HG03280 (cell line): ENCODE data around the gene SLCO2B1.

Source experiments
- ATAC-seq: cut with Tn5 transposase; IDR thresholded peaks from one replicate; pipeline ENCODE4 v1.9.1; 2021; ENCODE audit warnings: mild to moderate bottlenecking, moderate library complexity; ENCODE audit not compliant: unreplicated experiment

Gene SLCO2B1

GRCh38 chr11:75145196-75145971 lies 5.5 kb upstream of the SLCO2B1 start:
- no peak for ATAC-seq

- ATAC-seq = no peak
Observed at GRCh38 chr11:75145972-75146519, 4.9 kb upstream of the SLCO2B1 start.

GRCh38 chr11:75146711-75147110 lies 4.2 kb upstream of the SLCO2B1 start:
- ATAC-seq = no peak

- ATAC-seq = no peak
Observed at GRCh38 chr11:75147191-75147874, 3.6 kb upstream of the SLCO2B1 start.

GRCh38 chr11:75147875-75148263 lies 3.0 kb upstream of the SLCO2B1 start:
- ATAC-seq = no peak

- ATAC-seq = no peak
Observed at GRCh38 chr11:75148436-75148983, 2.4 kb upstream of the SLCO2B1 start.

GRCh38 chr11:75149766-75150465 lies 991 bp upstream of the SLCO2B1 start:
- ATAC-seq = no peak

- no peak for ATAC-seq
Observed at GRCh38 chr11:75151346-75152047, 590 bp downstream of the SLCO2B1 start.

GRCh38 chr11:75152090-75152489 lies 1.2 kb downstream of the SLCO2B1 start:
- no peak for ATAC-seq

- ATAC-seq = no peak
Observed at GRCh38 chr11:75152651-75153427, 1.9 kb downstream of the SLCO2B1 start.

- no peak for ATAC-seq
Observed at GRCh38 chr11:75154646-75155569, 4.0 kb downstream of the SLCO2B1 start.

- ATAC-seq = no peak
Observed at GRCh38 chr11:75155570-75156422, 4.9 kb downstream of the SLCO2B1 start.

GRCh38 chr11:75158241-75158640 lies 7.3 kb downstream of the SLCO2B1 start:
- no peak for ATAC-seq

- ATAC-seq = no peak
Observed at GRCh38 chr11:75158696-75159150, 7.8 kb downstream of the SLCO2B1 start.

GRCh38 chr11:75159151-75159953 lies 8.4 kb downstream of the SLCO2B1 start:
- ATAC-seq = no peak

GRCh38 chr11:75160220-75160757 lies 9.4 kb downstream of the SLCO2B1 start:
- ATAC-seq = no peak

- no peak for ATAC-seq
Observed at GRCh38 chr11:75160880-75161279, 10.0 kb downstream of the SLCO2B1 start.
